Fibroblast of the aortic adventitia (primary cell): ENCODE data around the gene LURAP1L. TPM values are rescaled to one million over a fixed set of nuclear protein-coding genes. Genes with fewer than 3 reads are reported as not detected.
A peak's percentile ranks its signal among the peaks of the same experiment; 100 is the strongest.

Source experiments
- DNase-seq: peaks from one replicate; pipeline ENCODE4 v3.0.0-alpha.2; 2010; ENCODE audit warnings: low read depth
- H3K4me3 ChIP-seq: 2 replicates; pipeline ENCODE4 v1.5.1; 2011; ENCODE audit warnings: low read depth, mild to moderate bottlenecking, control low read depth, low read length, moderate library complexity
- CTCF ChIP-seq: IDR thresholded peaks from 2 replicates; pipeline ENCODE4 v1.5.1; 2011; ENCODE audit warnings: mild to moderate bottlenecking, low read length, control low read depth, inconsistent platforms; ENCODE audit not compliant: insufficient read depth
- total RNA-seq: library from RNA; depleted of rRNA; stranded (reverse); fragments of >200 nt; gene quantifications from 2 replicates; pipeline ENCODE4 v1.2.3, GENCODE V29; 2012; ENCODE audit warnings: low replicate concordance

The LURAP1L gene
- total RNA-seq, 1 donor: 47.5 TPM

- no peak for TF ChIP-seq CTCF
- DNase-seq: no peak
- H3K4me3 ChIP-seq: no peak overlapping the region
Measured at GRCh38 chr9:12849486-12850003, 74.7 kb downstream of the LURAP1L start.

- TF ChIP-seq CTCF: no peak
- no peak for DNase-seq
- no peak overlapping the region for H3K4me3 ChIP-seq
Measured at GRCh38 chr9:12851341-12852090, 76.7 kb downstream of the LURAP1L start.

- no peak overlapping the region for H3K4me3 ChIP-seq
- DNase-seq: no peak
- TF ChIP-seq CTCF: no peak
Measured at GRCh38 chr9:12853051-12853450, 78.2 kb downstream of the LURAP1L start.

GRCh38 chr9:12854221-12854620 lies 79.4 kb downstream of the LURAP1L start:
- no peak for DNase-seq
- no peak overlapping the region for H3K4me3 ChIP-seq
- TF ChIP-seq CTCF: no peak

GRCh38 chr9:12855066-12855465 lies 80.2 kb downstream of the LURAP1L start:
- TF ChIP-seq CTCF: no peak
- DNase-seq: no peak
- no peak overlapping the region for H3K4me3 ChIP-seq

GRCh38 chr9:12856603-12857002 lies 81.8 kb downstream of the LURAP1L start:
- no peak for TF ChIP-seq CTCF
- no peak overlapping the region for H3K4me3 ChIP-seq
- DNase-seq: no peak

- TF ChIP-seq CTCF: no peak
- H3K4me3 ChIP-seq: peak overlapping the region; percentile 23
Measured at GRCh38 chr9:12859704-12860251, 85.0 kb downstream of the LURAP1L start.

More at GRCh38 chr9:12859704-12860251, 85.0 kb downstream of the LURAP1L start:
- peak; percentile 96 for DNase-seq
